C4-2B (cell line): Measurements from ENCODE around the gene LPA.
"Not testable (repeated sequence)": the region's sequence is repeated elsewhere in the genome, so short reads cannot be mapped to it uniquely, and the experiment has no call there.

ENCODE experiments used
- ZFX ChIP-seq: fragments of 450-650 bp; IDR thresholded peaks from 2 replicates; pipeline ENCODE4 v1.6.1; 2017
- TF ChIP-seq, protein P1 (sequence below): fragments of 450-650 bp; conservative IDR thresholded peaks from 2 replicates; pipeline ENCODE4 v1.5.1; 2017; ENCODE audit warnings: mild to moderate bottlenecking

DNA sequence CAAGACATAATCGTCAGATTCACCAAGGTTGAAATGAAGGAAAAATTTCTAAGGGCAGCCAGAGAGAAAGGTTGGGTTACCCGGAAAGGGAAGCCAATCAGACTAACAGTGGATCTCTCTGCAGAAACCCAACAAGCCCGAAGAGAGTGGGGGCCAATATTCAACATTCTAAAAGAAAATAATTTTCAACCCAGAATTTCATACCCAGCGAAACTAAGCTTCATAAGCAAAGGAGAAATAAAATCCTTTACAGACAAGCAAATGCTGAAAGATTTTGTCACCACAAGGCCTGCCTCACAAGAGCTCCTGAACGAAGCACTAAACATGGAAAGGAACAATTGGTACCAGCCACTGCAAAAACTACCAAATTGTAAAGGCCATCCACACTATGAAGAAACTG, 134.6 kb downstream of the LPA start:
- TF ChIP-seq, protein P1, sequence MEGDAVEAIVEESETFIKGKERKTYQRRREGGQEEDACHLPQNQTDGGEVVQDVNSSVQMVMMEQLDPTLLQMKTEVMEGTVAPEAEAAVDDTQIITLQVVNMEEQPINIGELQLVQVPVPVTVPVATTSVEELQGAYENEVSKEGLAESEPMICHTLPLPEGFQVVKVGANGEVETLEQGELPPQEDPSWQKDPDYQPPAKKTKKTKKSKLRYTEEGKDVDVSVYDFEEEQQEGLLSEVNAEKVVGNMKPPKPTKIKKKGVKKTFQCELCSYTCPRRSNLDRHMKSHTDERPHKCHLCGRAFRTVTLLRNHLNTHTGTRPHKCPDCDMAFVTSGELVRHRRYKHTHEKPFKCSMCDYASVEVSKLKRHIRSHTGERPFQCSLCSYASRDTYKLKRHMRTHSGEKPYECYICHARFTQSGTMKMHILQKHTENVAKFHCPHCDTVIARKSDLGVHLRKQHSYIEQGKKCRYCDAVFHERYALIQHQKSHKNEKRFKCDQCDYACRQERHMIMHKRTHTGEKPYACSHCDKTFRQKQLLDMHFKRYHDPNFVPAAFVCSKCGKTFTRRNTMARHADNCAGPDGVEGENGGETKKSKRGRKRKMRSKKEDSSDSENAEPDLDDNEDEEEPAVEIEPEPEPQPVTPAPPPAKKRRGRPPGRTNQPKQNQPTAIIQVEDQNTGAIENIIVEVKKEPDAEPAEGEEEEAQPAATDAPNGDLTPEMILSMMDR: not testable (repeated sequence)
- not testable (repeated sequence) for TF ChIP-seq ZFX
